Activated CD8-positive, alpha-beta memory T cell treated with anti-CD3 and anti-CD28 coated beads, Interleukin-2, amount 50 U/mL, for 24 hours (primary cell): ENCODE measurements around the gene DOCK11.

Experiments
- DNase-seq: peaks from one replicate; pipeline ENCODE4 v3.0.0-alpha.2; 2020; ENCODE audit errors: extremely low read depth

Gene DOCK11

GRCh38 chrX:118502161-118502789 is 6.7 kb downstream of the DOCK11 start:
- DNase-seq = no peak

- no peak for DNase-seq
Observed at GRCh38 chrX:118503260-118504041, 7.8 kb downstream of the DOCK11 start.

- no peak for DNase-seq
Observed at GRCh38 chrX:118504581-118504980, 9.0 kb downstream of the DOCK11 start.

- DNase-seq = no peak
Observed at GRCh38 chrX:118506805-118507480, 11.3 kb downstream of the DOCK11 start.

GRCh38 chrX:118507766-118508165 is 12.2 kb downstream of the DOCK11 start:
- no peak for DNase-seq

GRCh38 chrX:118508221-118508620 is 12.6 kb downstream of the DOCK11 start:
- no peak for DNase-seq

- DNase-seq = no peak
Observed at GRCh38 chrX:118508635-118509034, 13.0 kb downstream of the DOCK11 start.

- no peak for DNase-seq
Observed at GRCh38 chrX:118510111-118510510, 14.5 kb downstream of the DOCK11 start.

- no peak for DNase-seq
Observed at GRCh38 chrX:118513120-118513898, 17.7 kb downstream of the DOCK11 start.

- DNase-seq = no peak
Observed at GRCh38 chrX:118519411-118520215, 24.0 kb downstream of the DOCK11 start.

- no peak for DNase-seq
Observed at GRCh38 chrX:118520216-118521206, 24.9 kb downstream of the DOCK11 start.

GRCh38 chrX:118521435-118521834 is 25.8 kb downstream of the DOCK11 start:
- no peak for DNase-seq

GRCh38 chrX:118522230-118522926 is 26.8 kb downstream of the DOCK11 start:
- no peak for DNase-seq

GRCh38 chrX:118523920-118524319 is 28.3 kb downstream of the DOCK11 start:
- DNase-seq = no peak

- DNase-seq = no peak
Observed at GRCh38 chrX:118524344-118524743, 28.7 kb downstream of the DOCK11 start.

- DNase-seq = no peak
Observed at GRCh38 chrX:118525174-118525730, 29.6 kb downstream of the DOCK11 start.

- DNase-seq = no peak
Observed at GRCh38 chrX:118526149-118526548, 30.5 kb downstream of the DOCK11 start.

- DNase-seq = peak; percentile 13
Observed at GRCh38 chrX:118528071-118528737, 32.6 kb downstream of the DOCK11 start.
